Effector memory CD4-positive, alpha-beta T cell (primary cell): ENCODE results near the gene LRBA.
"Not testable (repeated sequence)": the region's sequence is repeated elsewhere in the genome, so short reads cannot be mapped to it uniquely, and the experiment has no call there.

Experiments
- DNase-seq, 3 donors: peaks; one replicate each; pipeline ENCODE4 v3.0.0-alpha.2; 2020
- H3K27ac ChIP-seq: 2 replicates; pipeline ENCODE4 v1.7.0; 2013; ENCODE audit warnings: mild to moderate bottlenecking, low read length, moderate library complexity; ENCODE audit not compliant: insufficient read depth, poor library complexity, severe bottlenecking
- H3K27me3 ChIP-seq: replicated peaks from 2 replicates; pipeline ENCODE4 v1.7.0; 2013; ENCODE audit warnings: mild to moderate bottlenecking, low read length; ENCODE audit not compliant: insufficient read depth, control insufficient read depth, poor library complexity, severe bottlenecking
- H3K36me3 ChIP-seq: 2 replicates; pipeline ENCODE4 v1.7.0; 2013; ENCODE audit warnings: mild to moderate bottlenecking, low read length, moderate library complexity; ENCODE audit not compliant: control insufficient read depth, insufficient read depth
- H3K4me1 ChIP-seq: 2 replicates; pipeline ENCODE4 v1.7.0; 2013; ENCODE audit warnings: low read length, mild to moderate bottlenecking; ENCODE audit not compliant: control insufficient read depth, insufficient read depth, poor library complexity, severe bottlenecking
- H3K4me3 ChIP-seq: 2 replicates; pipeline ENCODE4 v1.7.0; 2013; ENCODE audit warnings: low read length, low read depth, mild to moderate bottlenecking; ENCODE audit not compliant: insufficient read depth, poor library complexity, severe bottlenecking
- H3K9me3 ChIP-seq: 2 replicates; pipeline ENCODE4 v1.7.0; 2013; ENCODE audit warnings: mild to moderate bottlenecking, low read length, moderate library complexity; ENCODE audit not compliant: control insufficient read depth

LRBA gene

GRCh38 chr4:150751648-150752047, 263.4 kb downstream of the LRBA start:
- H3K27ac ChIP-seq = no peak overlapping the region
- no peak overlapping the region for H3K4me3 ChIP-seq
- no peaks in the 10 kb centered on the region for H3K4me1 ChIP-seq
- no peaks in the 10 kb centered on the region for H3K9me3 ChIP-seq
- DNase-seq = no peak
- no peaks in the 10 kb centered on the region for H3K36me3 ChIP-seq
- no peaks in the 10 kb centered on the region for H3K27me3 ChIP-seq

DNA sequence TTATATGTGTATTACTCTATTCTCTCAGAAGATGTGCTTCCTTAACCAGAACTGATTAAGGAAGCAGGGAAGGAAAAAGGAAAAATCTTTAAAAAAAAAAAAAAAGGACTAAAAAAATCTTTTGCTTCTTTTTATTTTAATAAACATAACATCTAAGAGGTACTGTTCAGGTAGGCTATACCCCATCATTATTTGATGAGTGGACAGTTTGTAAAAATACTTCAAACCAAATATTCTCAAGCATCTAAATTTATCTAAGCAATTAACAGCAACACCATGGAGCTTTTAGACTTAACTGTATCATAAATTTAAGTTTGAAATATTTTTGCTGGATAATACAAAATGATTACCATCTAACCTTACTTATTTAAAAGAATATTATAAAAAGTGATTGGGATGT, 264.3 kb downstream of the LRBA start:
- no peaks in the 10 kb centered on the region for H3K4me1 ChIP-seq
- no peak overlapping the region for H3K4me3 ChIP-seq
- no peaks in the 10 kb centered on the region for H3K36me3 ChIP-seq
- no peaks in the 10 kb centered on the region for H3K9me3 ChIP-seq
- H3K27me3 ChIP-seq = no peaks in the 10 kb centered on the region
- no peak for DNase-seq
- H3K27ac ChIP-seq = no peak overlapping the region

DNA sequence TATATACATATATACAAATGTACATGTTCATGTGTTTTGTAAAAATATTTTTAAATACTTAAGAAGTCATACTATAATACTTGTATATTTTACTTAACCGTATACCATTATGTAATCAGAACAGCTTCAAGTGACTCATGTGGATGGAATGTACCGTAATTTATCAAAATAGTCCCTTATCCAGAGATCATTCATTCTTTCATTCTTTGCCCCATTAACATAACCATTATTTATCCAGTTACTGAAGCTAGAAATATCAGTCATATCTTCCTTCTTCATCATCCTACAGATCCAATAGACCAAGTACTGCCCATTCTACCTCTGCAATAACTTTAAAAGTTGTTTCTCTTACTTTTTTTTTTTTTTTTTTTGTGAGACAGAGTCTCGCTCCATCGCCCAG, 268.9 kb downstream of the LRBA start:
- H3K27me3 ChIP-seq = no peaks in the 10 kb centered on the region
- DNase-seq = no peak
- H3K36me3 ChIP-seq = no peaks in the 10 kb centered on the region
- H3K27ac ChIP-seq = no peak overlapping the region
- no peaks in the 10 kb centered on the region for H3K9me3 ChIP-seq
- no peaks in the 10 kb centered on the region for H3K4me1 ChIP-seq
- H3K4me3 ChIP-seq = no peak overlapping the region

DNA sequence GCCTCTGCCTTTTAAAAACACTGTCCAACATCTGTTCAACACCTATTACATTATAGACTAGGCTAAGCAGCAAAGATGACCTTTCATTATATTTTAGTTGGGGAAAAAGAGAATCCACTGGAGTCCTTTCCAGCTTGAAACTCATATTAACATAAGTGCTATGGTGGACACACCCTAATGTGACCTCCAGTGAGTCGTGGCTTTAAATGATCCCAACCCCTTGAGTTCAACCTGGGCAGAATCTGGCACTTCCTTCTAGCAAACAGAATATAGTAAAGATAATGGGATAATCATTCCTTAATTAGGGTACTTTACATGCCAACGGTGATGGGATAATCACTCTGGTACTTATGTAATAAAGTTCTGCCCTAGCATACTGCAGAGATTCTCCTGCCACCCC, 270.5 kb downstream of the LRBA start:
- Histone ChIP-seq H3K9me3 (no peaks in the 10 kb centered on the region), H3K4me1 (no peaks in the 10 kb centered on the region), H3K4me3 (no peak overlapping the region), H3K27me3 (no peaks in the 10 kb centered on the region), H3K36me3 (no peaks in the 10 kb centered on the region), H3K27ac (no peak overlapping the region)
- DNase-seq = no peak

- Histone ChIP-seq H3K27me3 (no peaks in the 10 kb centered on the region), H3K4me1 (no peaks in the 10 kb centered on the region), H3K27ac (no peak overlapping the region), H3K4me3 (no peak overlapping the region), H3K9me3 (no peaks in the 10 kb centered on the region), H3K36me3 (no peaks in the 10 kb centered on the region)
- no peak for DNase-seq
Measured at GRCh38 chr4:150743564-150744342, 271.3 kb downstream of the LRBA start.

DNA sequence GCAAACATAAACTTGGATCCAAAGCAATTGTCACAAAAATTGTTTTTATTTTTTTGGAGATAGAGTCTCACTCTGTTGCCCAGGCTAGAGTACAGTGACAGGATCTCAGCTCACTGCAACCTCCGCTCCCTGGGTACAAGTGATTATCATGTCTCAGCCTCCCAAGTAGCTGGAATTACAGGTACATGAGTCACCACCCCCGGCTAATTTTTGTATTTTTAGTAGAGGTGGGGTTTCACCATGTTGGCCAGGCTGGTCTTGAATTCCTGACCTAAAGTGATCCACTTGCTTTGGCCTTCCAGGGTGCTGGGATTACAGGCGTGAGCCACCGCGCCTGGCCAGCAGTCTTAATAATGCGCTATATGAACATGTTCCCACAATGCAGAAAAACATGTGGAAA, 272.2 kb downstream of the LRBA start:
- H3K4me3 ChIP-seq, H3K9me3 ChIP-seq, H3K4me1 ChIP-seq, DNase-seq, H3K36me3 ChIP-seq, H3K27ac ChIP-seq, H3K27me3 ChIP-seq: not testable (repeated sequence)

DNA sequence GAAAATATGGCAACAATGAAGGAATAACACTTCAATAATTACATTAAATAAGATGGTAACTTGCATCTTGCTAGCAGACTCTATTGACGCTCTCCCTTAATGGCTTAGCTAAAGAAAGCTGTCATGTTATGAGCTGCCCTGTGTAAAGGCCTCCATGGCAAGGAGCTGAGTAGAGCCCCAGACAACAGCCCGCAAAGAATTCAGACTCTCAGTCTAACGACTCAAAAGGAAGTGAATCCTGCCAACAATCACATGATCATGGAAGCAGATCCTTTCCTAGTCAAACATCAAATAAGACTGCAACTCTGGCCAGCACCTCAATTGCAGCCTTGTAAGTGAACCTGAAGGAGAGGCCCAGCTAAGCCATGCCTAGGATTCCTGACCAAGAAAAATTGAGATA, 275.5 kb downstream of the LRBA start:
- Histone ChIP-seq H3K4me1 (no peaks in the 10 kb centered on the region), H3K4me3 (no peak overlapping the region), H3K36me3 (peaks cover 8% of the 10 kb centered on the region), H3K27me3 (no peaks in the 10 kb centered on the region), H3K9me3 (no peaks in the 10 kb centered on the region), H3K27ac (no peak overlapping the region)
- no peak for DNase-seq

GRCh38 chr4:150725957-150726523, 289.0 kb downstream of the LRBA start:
- no peaks in the 10 kb centered on the region for H3K27me3 ChIP-seq
- H3K4me1 ChIP-seq = no peaks in the 10 kb centered on the region
- no peak overlapping the region for H3K27ac ChIP-seq
- no peak overlapping the region for H3K4me3 ChIP-seq
- H3K9me3 ChIP-seq = no peaks in the 10 kb centered on the region
- H3K36me3 ChIP-seq = peaks cover 2% of the 10 kb centered on the region
- DNase-seq = no peak

DNA sequence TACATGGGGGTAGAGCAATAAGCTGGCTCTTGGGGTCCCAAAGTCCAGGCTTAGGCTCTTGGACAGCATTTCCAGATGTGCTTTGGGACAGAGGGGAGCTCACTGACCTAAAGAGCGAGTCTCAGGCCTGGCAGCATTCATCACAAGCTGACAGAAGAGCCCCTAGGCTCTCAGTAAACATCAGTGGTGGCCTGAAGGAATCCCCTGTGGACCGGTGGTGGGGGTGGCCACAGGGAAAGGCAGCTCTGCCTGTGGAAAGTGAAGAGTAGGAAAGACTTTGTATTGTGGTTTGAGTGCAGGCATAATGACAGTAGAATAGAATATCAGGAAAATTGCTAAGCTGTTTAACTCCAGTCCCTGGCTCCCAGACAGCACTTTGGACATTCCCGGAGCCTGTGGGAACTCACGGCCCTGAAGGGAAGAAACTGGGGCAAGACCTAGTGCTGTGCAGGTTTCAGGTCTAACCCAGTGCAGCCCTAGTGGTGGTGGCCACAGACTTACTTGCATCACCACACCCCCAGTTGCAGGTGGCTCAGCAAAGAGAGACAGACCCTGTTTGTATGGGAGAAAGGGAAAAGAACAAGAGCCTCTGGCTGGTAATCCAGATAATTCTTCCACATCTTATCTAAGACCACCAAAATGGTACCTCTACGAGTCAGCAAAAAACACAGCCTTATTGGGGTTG, 291.2 kb downstream of the LRBA start:
- no peaks in the 10 kb centered on the region for H3K36me3 ChIP-seq
- no peaks in the 10 kb centered on the region for H3K27me3 ChIP-seq
- DNase-seq = no peak
- no peaks in the 10 kb centered on the region for H3K9me3 ChIP-seq
- no peak overlapping the region for H3K4me3 ChIP-seq
- no peaks in the 10 kb centered on the region for H3K4me1 ChIP-seq
- H3K27ac ChIP-seq = no peak overlapping the region

GRCh38 chr4:150722908-150723362, 292.1 kb downstream of the LRBA start:
- H3K27me3 ChIP-seq = no peaks in the 10 kb centered on the region
- H3K27ac ChIP-seq = no peak overlapping the region
- H3K4me1 ChIP-seq = no peaks in the 10 kb centered on the region
- H3K36me3 ChIP-seq = no peaks in the 10 kb centered on the region
- no peaks in the 10 kb centered on the region for H3K9me3 ChIP-seq
- no peak overlapping the region for H3K4me3 ChIP-seq
- no peak for DNase-seq
